ENCODE measurements around the gene ACAN.

DNA sequence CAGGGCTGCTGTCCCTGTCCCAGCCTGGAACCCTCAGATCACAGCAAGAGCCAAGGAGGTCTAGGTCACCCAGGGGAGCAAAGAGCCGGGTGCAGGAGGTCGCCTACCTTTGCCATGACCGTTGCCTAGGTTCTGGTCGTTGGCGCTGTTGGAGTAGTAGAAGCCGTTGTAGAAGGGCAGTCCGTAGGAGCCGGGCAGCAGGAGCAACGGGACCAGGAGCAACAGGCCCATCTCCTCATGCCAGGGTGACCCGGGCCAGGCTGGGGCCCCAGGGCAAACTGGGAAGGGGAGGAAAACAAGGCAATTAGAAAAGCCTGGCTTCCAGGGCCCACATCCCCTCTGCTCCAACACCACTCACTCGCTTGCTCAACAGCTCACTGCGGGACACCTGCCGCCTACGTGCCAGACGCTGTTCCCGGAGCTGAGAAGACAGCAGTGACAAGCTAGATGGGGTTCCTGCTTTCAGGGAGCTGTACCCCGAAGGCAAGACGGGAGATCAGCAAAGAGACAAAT, 83.9 kb downstream of the ACAN start:
- TF ChIP-seq, protein P1, sequence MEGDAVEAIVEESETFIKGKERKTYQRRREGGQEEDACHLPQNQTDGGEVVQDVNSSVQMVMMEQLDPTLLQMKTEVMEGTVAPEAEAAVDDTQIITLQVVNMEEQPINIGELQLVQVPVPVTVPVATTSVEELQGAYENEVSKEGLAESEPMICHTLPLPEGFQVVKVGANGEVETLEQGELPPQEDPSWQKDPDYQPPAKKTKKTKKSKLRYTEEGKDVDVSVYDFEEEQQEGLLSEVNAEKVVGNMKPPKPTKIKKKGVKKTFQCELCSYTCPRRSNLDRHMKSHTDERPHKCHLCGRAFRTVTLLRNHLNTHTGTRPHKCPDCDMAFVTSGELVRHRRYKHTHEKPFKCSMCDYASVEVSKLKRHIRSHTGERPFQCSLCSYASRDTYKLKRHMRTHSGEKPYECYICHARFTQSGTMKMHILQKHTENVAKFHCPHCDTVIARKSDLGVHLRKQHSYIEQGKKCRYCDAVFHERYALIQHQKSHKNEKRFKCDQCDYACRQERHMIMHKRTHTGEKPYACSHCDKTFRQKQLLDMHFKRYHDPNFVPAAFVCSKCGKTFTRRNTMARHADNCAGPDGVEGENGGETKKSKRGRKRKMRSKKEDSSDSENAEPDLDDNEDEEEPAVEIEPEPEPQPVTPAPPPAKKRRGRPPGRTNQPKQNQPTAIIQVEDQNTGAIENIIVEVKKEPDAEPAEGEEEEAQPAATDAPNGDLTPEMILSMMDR (conservative IDR thresholded peaks at IDR 0.05) = no peak
- no peak for TF ChIP-seq EZH2 (IDR thresholded peaks at IDR 0.05; ENCODE audit: low read depth)

All from PC-9 (cell line).